Endothelial cell (in vitro differentiated cells): Measurements from ENCODE around the gene IL20RB. TPM values are rescaled to one million over a fixed set of nuclear protein-coding genes. Genes with fewer than 3 reads are reported as not detected.
"Not testable (repeated sequence)": the region's sequence is repeated elsewhere in the genome, so short reads cannot be mapped to it uniquely, and the experiment has no call there.

ENCODE experiments used
- DNase-seq: peaks from one replicate; pipeline ENCODE4 v3.0.0; 2021; ENCODE audit warnings: low spot score
- H3K27ac Mint-ChIP-seq: one replicate; pipeline ENCODE4 v1.8.0; 2021; ENCODE audit warnings: mixed read lengths, inconsistent platforms; ENCODE audit not compliant: unreplicated experiment
- H3K27me3 Mint-ChIP-seq: one replicate; pipeline ENCODE4 v1.8.0; 2021; ENCODE audit warnings: mild to moderate bottlenecking, moderate library complexity, mixed read lengths, inconsistent platforms; ENCODE audit not compliant: unreplicated experiment
- H3K36me3 Mint-ChIP-seq: one replicate; pipeline ENCODE4 v1.8.0; 2021; ENCODE audit warnings: mild to moderate bottlenecking, low read depth, mixed read lengths, inconsistent platforms; ENCODE audit not compliant: unreplicated experiment
- H3K4me1 Mint-ChIP-seq: one replicate; pipeline ENCODE4 v1.8.0; 2021; ENCODE audit warnings: mild to moderate bottlenecking, mixed read lengths, inconsistent platforms; ENCODE audit not compliant: unreplicated experiment
- H3K4me3 Mint-ChIP-seq: one replicate; pipeline ENCODE4 v1.8.0; 2021; ENCODE audit warnings: mild to moderate bottlenecking, mixed read lengths, inconsistent platforms; ENCODE audit not compliant: unreplicated experiment
- H3K9me3 Mint-ChIP-seq: one replicate; pipeline ENCODE4 v1.8.0; 2021; ENCODE audit warnings: mixed read lengths, inconsistent platforms; ENCODE audit not compliant: unreplicated experiment
- total RNA-seq: library from RNA; stranded (reverse); fragmentation: NEBNext Ultra II Directional; extraction: Animal tissue kit (Norgen Biotek cat#: 25700); gene quantifications from one replicate; pipeline ENCODE4 v1.2.1, GENCODE V29; 2021; ENCODE audit not compliant: unreplicated experiment
- TF ChIP-seq, protein P1 (sequence below): fragments of 200-600 bp; sonication (generic); IDR thresholded peaks from one replicate; pipeline ENCODE4 v1.5.0; 2021; ENCODE audit warnings: antibody characterized with exemption; ENCODE audit not compliant: unreplicated experiment

The IL20RB gene
- total RNA-seq, 1 donor from 2014 or later, result 2.9 TPM

DNA sequence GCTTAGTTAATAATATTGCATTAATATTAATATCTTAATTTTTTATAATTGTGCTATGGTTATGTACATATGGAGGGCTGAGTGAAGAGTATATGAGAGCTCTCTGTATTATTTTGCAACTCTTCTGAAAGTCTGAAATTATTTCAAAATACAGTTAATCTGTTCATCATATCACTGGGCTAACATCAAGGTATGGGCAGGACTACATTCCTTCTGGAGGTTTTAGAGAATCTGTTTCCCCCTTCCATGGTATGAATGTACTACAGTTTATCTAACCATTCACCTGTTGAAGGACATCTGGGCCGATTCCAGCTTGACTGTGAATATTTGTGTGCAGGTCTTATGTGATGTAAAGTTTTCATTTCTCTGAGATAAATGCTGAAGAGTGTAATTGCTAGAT, 5.1 kb downstream of the IL20RB start:
- DNase-seq, result no peak
- Mint-ChIP-seq H3K36me3 (no peaks in the 10 kb centered on the region), H3K4me1 (no peaks in the 10 kb centered on the region), H3K27ac (no peak overlapping the region), H3K9me3 (no peaks in the 10 kb centered on the region), H3K4me3 (no peak overlapping the region), H3K27me3 (no peaks in the 10 kb centered on the region)
- TF ChIP-seq, protein P1, sequence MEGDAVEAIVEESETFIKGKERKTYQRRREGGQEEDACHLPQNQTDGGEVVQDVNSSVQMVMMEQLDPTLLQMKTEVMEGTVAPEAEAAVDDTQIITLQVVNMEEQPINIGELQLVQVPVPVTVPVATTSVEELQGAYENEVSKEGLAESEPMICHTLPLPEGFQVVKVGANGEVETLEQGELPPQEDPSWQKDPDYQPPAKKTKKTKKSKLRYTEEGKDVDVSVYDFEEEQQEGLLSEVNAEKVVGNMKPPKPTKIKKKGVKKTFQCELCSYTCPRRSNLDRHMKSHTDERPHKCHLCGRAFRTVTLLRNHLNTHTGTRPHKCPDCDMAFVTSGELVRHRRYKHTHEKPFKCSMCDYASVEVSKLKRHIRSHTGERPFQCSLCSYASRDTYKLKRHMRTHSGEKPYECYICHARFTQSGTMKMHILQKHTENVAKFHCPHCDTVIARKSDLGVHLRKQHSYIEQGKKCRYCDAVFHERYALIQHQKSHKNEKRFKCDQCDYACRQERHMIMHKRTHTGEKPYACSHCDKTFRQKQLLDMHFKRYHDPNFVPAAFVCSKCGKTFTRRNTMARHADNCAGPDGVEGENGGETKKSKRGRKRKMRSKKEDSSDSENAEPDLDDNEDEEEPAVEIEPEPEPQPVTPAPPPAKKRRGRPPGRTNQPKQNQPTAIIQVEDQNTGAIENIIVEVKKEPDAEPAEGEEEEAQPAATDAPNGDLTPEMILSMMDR, result no peak

DNA sequence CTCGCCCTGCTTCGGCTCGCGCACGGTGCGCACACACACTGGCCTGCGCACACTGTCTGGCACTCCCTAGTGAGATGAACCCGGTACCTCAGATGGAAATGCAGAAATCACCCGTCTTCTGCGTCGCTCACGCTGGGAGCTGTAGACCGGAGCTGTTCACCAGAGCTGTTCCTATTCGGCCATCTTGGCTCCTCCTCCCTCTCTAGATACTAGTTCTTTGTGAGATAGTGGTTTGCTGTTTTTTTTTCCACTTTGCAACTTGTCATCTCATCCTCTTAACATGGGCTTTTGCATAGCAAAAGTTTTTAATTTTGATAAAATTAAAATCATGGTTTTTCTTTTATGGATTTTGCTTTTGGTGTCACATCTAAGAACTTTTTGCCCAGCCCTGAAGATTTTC, 11.8 kb downstream of the IL20RB start:
- not testable (repeated sequence) for H3K36me3 Mint-ChIP-seq, H3K27me3 Mint-ChIP-seq, DNase-seq, H3K27ac Mint-ChIP-seq, H3K4me3 Mint-ChIP-seq, H3K4me1 Mint-ChIP-seq, H3K9me3 Mint-ChIP-seq

GRCh38 chr3:136973352-136973751, 15.6 kb downstream of the IL20RB start:
- TF ChIP-seq, protein P1, result no peak
- peaks cover 6% of the 10 kb centered on the region for H3K36me3 Mint-ChIP-seq
- H3K4me1 Mint-ChIP-seq, result peaks cover 4% of the 10 kb centered on the region
- no peak overlapping the region for H3K4me3 Mint-ChIP-seq
- no peaks in the 10 kb centered on the region for H3K27me3 Mint-ChIP-seq
- H3K27ac Mint-ChIP-seq, result no peak overlapping the region
- H3K9me3 Mint-ChIP-seq, result no peaks in the 10 kb centered on the region
- no peak for DNase-seq

- Mint-ChIP-seq H3K4me3 (no peak overlapping the region), H3K4me1 (peaks cover 4% of the 10 kb centered on the region), H3K27ac (no peak overlapping the region), H3K9me3 (no peaks in the 10 kb centered on the region), H3K36me3 (peaks cover 3% of the 10 kb centered on the region), H3K27me3 (no peaks in the 10 kb centered on the region)
- no peak for DNase-seq
- TF ChIP-seq, protein P1, result no peak
These were observed 16.9 kb downstream of the IL20RB start for GRCh38 chr3:136974670-136975069.

- H3K27me3 Mint-ChIP-seq, result peaks cover 7% of the 10 kb centered on the region
- H3K27ac Mint-ChIP-seq, result no peak overlapping the region
- no peaks in the 10 kb centered on the region for H3K9me3 Mint-ChIP-seq
These were observed 21.4 kb downstream of the IL20RB start for GRCh38 chr3:136979204-136979603.

More at GRCh38 chr3:136979204-136979603, 21.4 kb downstream of the IL20RB start:
- DNase-seq, result no peak
- Mint-ChIP-seq H3K4me3 (no peak overlapping the region), H3K36me3 (peaks cover 12% of the 10 kb centered on the region), H3K4me1 (peaks cover 6% of the 10 kb centered on the region)
- TF ChIP-seq, protein P1, result no peak
